ENCODE results near the gene PRKACG. TPM values are rescaled to one million over a fixed set of nuclear protein-coding genes. Genes with fewer than 3 reads are reported as not detected.
A peak's percentile ranks its signal among the peaks of the same experiment; 100 is the strongest.

PRKACG gene
- total RNA-seq, 2 experiments from 2014 or later: not detected

DNA sequence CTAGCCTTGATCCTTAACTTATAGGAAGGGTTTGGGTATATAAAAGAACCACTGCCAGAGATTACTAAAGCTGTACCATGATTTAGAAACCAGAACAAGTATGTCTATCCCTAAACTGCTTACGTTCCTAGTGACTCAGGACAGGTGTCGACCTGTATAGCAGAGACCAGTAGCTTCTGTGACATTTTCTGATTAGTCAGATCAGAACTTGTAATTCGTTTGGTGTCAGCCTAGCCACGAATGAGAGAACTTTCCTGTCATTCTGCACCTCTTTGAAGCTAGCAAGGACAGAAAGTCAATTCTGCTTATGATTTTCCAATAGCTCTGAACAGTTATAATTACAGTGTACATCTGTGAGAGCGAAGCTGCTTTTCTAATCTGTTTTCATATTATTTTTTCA lies 39.5 kb downstream of the PRKACG start:
- H3K9me3 Mint-ChIP-seq (ENCODE audit: low read depth): peaks cover 6% of the 10 kb centered on the region
- ChIA-PET CTCF (interaction anchor here (0.6 to 9.4 kb wide), 6 partner anchors 10 to 126 kb away, joined by 3 to 54 read pairs (median 8); no protein-coding TSS in a partner anchor), POLR2A (interaction anchor here (0.6 to 1.4 kb wide), 5 partner anchors 10 to 1546 kb away, joined by 3 to 11 read pairs (median 4); no protein-coding TSS in a partner anchor)
- H3K36me3 Mint-ChIP-seq (ENCODE audit: low read depth): peaks cover 4% of the 10 kb centered on the region
- H3K4me3 Mint-ChIP-seq: peak overlapping the region; percentile 8
- DNase-seq: peak; percentile 58
- peaks cover 3% of the 10 kb centered on the region for H3K27me3 Mint-ChIP-seq
- H3K27ac Mint-ChIP-seq: peak overlapping the region; percentile 77
- peaks cover 48% of the 10 kb centered on the region for H3K4me1 Mint-ChIP-seq
- intact Hi-C loops (cut with DNase I, micrococcal nuclease): loop anchor here (1.0 to 10.0 kb wide), 7 partner anchors 22 to 1440 kb away; partner anchors contain the start of gene KLF9 (in 1 of the 2)
- peak; percentile 95 for ATAC-seq

DNA sequence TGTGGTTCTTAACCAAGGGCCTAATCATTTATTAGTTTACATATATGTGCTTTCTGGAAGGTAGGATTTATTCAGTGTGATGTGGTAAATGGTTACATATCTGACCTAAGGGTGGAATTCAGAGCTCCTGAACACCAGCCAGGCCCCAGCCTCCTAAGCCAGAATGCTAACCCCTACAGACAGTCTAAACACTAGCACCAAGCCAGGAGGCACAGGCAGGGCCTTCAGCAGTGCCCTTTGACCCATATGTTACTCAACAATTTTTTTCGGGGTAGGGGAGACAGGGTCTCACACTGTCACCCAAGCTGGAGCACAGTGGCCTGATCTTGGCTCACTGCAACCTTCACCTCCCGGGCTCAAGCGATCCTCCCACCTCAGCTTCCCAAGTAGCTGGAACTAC lies 40.3 kb downstream of the PRKACG start:
- ChIA-PET POLR2A (interaction anchor here (0.6 to 1.4 kb wide), 3 partner anchors 10 to 75 kb away, joined by 3 to 11 read pairs (median 6); no protein-coding TSS in a partner anchor), CTCF (interaction anchor here (0.6 to 9.4 kb wide), 7 partner anchors 9 to 304 kb away, joined by 3 to 54 read pairs (median 4); no protein-coding TSS in a partner anchor)
- Mint-ChIP-seq H3K9me3 (ENCODE audit: low read depth) (peaks cover 6% of the 10 kb centered on the region), H3K27me3 (peaks cover 3% of the 10 kb centered on the region), H3K4me1 (peaks cover 40% of the 10 kb centered on the region), H3K36me3 (ENCODE audit: low read depth) (peaks cover 4% of the 10 kb centered on the region), H3K27ac (peak overlapping the region; percentile 77), H3K4me3 (no peak overlapping the region)
- DNase-seq: no peak
- intact Hi-C loops (cut with DNase I, micrococcal nuclease): loop anchor here (1.0 to 10.0 kb wide), 7 partner anchors 21 to 1441 kb away; partner anchors contain the start of gene KLF9 (in 1 of the 2)
- ATAC-seq: no peak

DNA sequence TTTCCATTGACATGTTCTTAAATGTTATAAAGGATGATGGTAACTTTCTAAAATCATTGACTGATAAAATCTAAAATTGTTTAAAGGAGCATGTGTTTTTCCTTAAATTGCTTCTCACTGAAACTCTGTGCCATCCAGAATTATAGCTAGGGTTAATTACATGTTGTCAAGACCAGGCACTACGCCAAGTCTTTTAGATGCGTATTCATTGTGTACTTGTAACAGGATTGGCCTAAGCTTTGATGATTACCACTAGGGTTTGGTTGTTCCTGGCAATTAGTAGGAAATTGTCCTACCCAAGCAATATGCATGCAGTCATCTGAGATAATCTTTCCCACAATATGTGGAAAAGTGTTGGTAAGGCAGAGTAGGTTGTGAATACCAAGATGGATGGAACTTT lies 43.8 kb downstream of the PRKACG start:
- ChIA-PET CTCF (no interaction called here), POLR2A (no interaction called here)
- no peak for DNase-seq
- Mint-ChIP-seq H3K36me3 (ENCODE audit: low read depth) (no peaks in the 10 kb centered on the region), H3K27ac (no peak overlapping the region), H3K9me3 (ENCODE audit: low read depth) (no peaks in the 10 kb centered on the region), H3K4me1 (peaks cover 26% of the 10 kb centered on the region), H3K4me3 (no peak overlapping the region), H3K27me3 (peaks cover 3% of the 10 kb centered on the region)
- ATAC-seq: no peak
- intact Hi-C loops (cut with DNase I, micrococcal nuclease): loop anchor here in 1 of 2 experiments (10.0 kb wide), 1 partner anchor 1445 kb away; the partner anchor contains the start of gene KLF9

DNA sequence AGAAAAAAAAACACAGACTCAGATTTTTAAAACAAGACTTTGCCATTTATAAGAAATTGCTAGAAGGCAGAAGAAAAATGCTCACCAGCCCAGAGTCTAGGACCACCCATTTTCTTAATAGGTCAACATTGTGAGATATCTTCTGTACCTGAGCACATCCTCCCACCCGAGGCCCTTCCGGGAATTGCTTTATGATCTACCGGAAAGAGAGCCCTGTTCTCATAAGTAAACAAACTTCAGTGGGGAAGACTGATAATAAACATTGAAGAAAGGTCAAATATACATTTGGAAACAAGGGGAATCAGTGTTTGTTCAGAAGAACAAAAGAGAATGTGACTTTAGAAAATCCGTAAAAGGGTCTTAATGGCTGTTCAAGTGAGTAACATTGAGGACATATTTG lies 44.4 kb downstream of the PRKACG start:
- intact Hi-C loops (cut with DNase I, micrococcal nuclease): no loop called here
- Mint-ChIP-seq H3K4me3 (no peak overlapping the region), H3K9me3 (ENCODE audit: low read depth) (no peaks in the 10 kb centered on the region), H3K27ac (no peak overlapping the region), H3K4me1 (peaks cover 20% of the 10 kb centered on the region), H3K36me3 (ENCODE audit: low read depth) (no peaks in the 10 kb centered on the region), H3K27me3 (peaks cover 3% of the 10 kb centered on the region)
- no peak for ATAC-seq
- ChIA-PET POLR2A (no interaction called here), CTCF (no interaction called here)
- no peak for DNase-seq

DNA sequence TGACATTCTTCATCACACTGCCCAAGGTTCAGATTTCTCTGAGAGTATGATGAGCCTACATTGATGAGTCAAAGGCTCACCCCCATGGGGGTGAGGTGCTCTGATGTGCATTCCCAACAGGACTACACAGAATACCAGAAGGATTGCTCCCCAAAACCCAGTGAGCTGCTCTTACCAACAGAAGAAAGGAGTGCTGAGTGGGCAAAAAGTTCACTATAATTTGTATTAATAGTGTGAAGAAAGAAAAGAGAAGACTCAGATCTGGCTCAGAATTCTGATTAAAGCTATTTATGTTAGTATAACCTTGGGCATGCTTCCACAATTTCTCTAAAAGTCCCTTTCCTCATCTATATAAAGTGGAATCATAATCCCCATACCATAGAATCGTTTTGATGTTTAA lies 46.1 kb downstream of the PRKACG start:
- H3K4me3 Mint-ChIP-seq: no peak overlapping the region
- no peak for DNase-seq
- no peak overlapping the region for H3K27ac Mint-ChIP-seq
- intact Hi-C loops (cut with DNase I, micrococcal nuclease): no loop called here
- no peaks in the 10 kb centered on the region for H3K36me3 Mint-ChIP-seq (ENCODE audit: low read depth)
- H3K27me3 Mint-ChIP-seq: peaks cover 3% of the 10 kb centered on the region
- H3K9me3 Mint-ChIP-seq (ENCODE audit: low read depth): no peaks in the 10 kb centered on the region
- CTCF ChIA-PET: interaction anchor here (1.1 to 1.6 kb wide), 4 partner anchors 18 to 120 kb away, joined by 3 to 9 read pairs (median 4); partner anchors contain the start of gene FXN
- peaks cover 9% of the 10 kb centered on the region for H3K4me1 Mint-ChIP-seq
- ATAC-seq: no peak
- POLR2A ChIA-PET: no interaction called here

DNA sequence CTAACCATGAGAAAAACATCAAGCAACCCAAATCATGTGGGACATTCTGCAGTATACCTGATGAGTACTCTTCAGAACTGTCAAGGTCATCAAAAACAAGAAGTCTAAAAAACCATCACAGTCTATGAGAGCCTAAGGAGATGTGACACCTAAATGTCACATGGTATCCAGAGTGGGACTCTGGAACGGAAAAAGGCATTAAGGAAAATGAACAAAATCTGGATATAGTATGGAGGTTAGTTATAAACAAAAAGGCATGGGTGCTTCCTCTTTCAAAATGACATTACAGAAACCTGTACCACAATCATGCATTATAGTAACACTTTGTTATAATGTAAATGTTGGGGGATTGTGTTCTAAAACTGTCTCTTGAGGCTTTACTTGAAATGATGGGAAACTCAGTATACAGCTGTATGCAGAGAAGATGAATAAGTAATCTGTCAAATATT lies 47.4 kb downstream of the PRKACG start:
- Mint-ChIP-seq H3K9me3 (ENCODE audit: low read depth) (no peaks in the 10 kb centered on the region), H3K4me1 (peaks cover 3% of the 10 kb centered on the region), H3K4me3 (no peak overlapping the region), H3K27me3 (peaks cover 3% of the 10 kb centered on the region), H3K27ac (no peak overlapping the region), H3K36me3 (ENCODE audit: low read depth) (no peaks in the 10 kb centered on the region)
- no peak for DNase-seq
- CTCF ChIA-PET: interaction anchor here (1.2 to 1.6 kb wide), 3 partner anchors 17 to 119 kb away, joined by 3 to 9 read pairs (median 3); no protein-coding TSS in a partner anchor
- intact Hi-C loops (cut with DNase I, micrococcal nuclease): no loop called here
- POLR2A ChIA-PET: no interaction called here
- ATAC-seq: no peak

DNA sequence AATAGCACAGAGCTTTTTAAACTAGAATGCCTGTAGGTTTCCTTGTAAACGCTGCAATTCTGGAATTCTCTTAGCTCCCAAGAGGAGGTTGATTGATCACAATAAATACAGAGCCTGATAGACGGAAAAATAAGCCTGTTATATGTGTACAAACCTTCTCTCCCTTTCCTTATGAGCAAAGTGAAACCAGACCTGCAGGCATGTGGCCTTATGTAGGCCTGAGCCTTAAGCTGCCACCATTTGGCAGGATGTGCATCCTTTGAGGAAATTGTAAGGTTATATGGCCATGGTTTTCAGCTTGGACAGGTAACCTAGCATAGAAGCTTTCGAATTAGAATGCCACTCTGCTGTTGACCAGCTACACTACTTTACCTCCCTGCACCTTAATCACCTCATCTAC lies 49.1 kb downstream of the PRKACG start:
- no peak overlapping the region for H3K4me3 Mint-ChIP-seq
- DNase-seq: no peak
- peaks cover 13% of the 10 kb centered on the region for H3K27me3 Mint-ChIP-seq
- peaks cover 5% of the 10 kb centered on the region for H3K9me3 Mint-ChIP-seq (ENCODE audit: low read depth)
- H3K36me3 Mint-ChIP-seq (ENCODE audit: low read depth): no peaks in the 10 kb centered on the region
- ATAC-seq: no peak
- H3K4me1 Mint-ChIP-seq: no peaks in the 10 kb centered on the region
- CTCF ChIA-PET: interaction anchor here (0.6 to 2.7 kb wide), 6 partner anchors 10 to 381 kb away, joined by 3 to 15 read pairs (median 4); no protein-coding TSS in a partner anchor
- POLR2A ChIA-PET: no interaction called here
- intact Hi-C loops (cut with DNase I, micrococcal nuclease): no loop called here
- no peak overlapping the region for H3K27ac Mint-ChIP-seq

DNA sequence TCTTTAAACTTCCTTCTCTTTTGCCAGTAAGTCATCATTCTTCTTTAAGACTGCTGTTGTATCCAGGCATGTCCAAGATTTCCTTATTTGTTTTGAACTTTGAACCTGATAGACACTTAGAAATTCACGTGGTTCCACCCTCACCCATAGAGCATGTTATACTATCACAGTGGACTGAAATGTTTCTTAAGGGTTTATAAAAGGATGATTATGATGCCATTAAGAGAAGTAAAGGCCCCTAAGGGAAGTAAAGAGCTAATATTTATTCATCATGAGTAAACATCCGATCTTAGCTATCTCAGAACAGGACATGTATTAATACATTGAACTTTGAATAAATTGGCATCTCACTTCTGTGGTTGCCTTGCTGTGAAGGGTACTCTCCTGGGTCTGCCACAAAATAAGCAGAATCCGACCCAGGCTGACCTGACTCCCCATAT lies 49.8 kb downstream of the PRKACG start:
- ChIA-PET CTCF (interaction anchor here (0.6 to 2.7 kb wide), 5 partner anchors 10 to 227 kb away, joined by 3 to 15 read pairs (median 3); no protein-coding TSS in a partner anchor), POLR2A (no interaction called here)
- no peaks in the 10 kb centered on the region for H3K36me3 Mint-ChIP-seq (ENCODE audit: low read depth)
- DNase-seq: no peak
- H3K4me3 Mint-ChIP-seq: no peak overlapping the region
- no peaks in the 10 kb centered on the region for H3K4me1 Mint-ChIP-seq
- ATAC-seq: no peak
- no peak overlapping the region for H3K27ac Mint-ChIP-seq
- intact Hi-C loops (cut with DNase I, micrococcal nuclease): no loop called here
- peaks cover 14% of the 10 kb centered on the region for H3K27me3 Mint-ChIP-seq
- peaks cover 5% of the 10 kb centered on the region for H3K9me3 Mint-ChIP-seq (ENCODE audit: low read depth)

DNA sequence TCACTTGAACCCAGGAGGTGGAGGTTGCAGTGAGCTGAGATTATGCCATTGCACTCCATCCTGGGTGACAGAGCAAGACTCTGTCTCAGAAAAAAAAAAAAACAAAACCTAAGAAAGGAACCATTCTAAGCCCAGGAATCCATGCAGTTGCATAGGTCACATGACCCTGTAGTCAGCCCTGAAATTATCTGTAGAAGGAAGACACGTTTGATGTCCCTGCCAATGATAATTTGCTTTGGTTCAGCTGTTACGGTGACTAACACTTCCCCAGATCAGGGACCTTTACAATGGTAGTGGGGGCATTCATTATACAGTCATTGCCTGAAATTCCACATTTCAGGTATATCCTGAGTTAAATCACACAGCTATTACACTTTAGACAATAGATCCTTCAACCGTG lies 50.5 kb downstream of the PRKACG start:
- no peak for ATAC-seq
- Mint-ChIP-seq H3K27me3 (peaks cover 14% of the 10 kb centered on the region), H3K4me3 (no peak overlapping the region), H3K4me1 (no peaks in the 10 kb centered on the region), H3K9me3 (ENCODE audit: low read depth) (peaks cover 5% of the 10 kb centered on the region), H3K27ac (no peak overlapping the region), H3K36me3 (ENCODE audit: low read depth) (no peaks in the 10 kb centered on the region)
- ChIA-PET POLR2A (no interaction called here), CTCF (interaction anchor here (0.6 to 2.7 kb wide), 4 partner anchors 9 to 276 kb away, joined by 3 to 15 read pairs (median 3); no protein-coding TSS in a partner anchor)
- intact Hi-C loops (cut with DNase I, micrococcal nuclease): no loop called here
- DNase-seq: no peak

Other genes starting within 250 kb of the PRKACG start
- gene FXN, start 21.6 kb upstream of the PRKACG start, total RNA-seq: 10 to 100 TPM; 23.2 to 24.2 TPM
- gene TJP2, start 160.2 kb upstream of the PRKACG start, total RNA-seq: 10 to 100 TPM in 1 of 2 experiments, 1 to 10 TPM in 1; 8.4 to 10.0 TPM

Data from activated CD4-positive, alpha-beta T cell treated with anti-CD3 and anti-CD28 coated beads for 36 hours (primary cell).